Pons (tissue), 1 donor: ENCODE measurements around the gene TAS2R14.

ENCODE experiments used
- DNase-seq: peaks from one replicate; pipeline ENCODE4 v3.0.0-alpha.2; 2016; ENCODE audit warnings: low spot score

TAS2R14 gene

DNA sequence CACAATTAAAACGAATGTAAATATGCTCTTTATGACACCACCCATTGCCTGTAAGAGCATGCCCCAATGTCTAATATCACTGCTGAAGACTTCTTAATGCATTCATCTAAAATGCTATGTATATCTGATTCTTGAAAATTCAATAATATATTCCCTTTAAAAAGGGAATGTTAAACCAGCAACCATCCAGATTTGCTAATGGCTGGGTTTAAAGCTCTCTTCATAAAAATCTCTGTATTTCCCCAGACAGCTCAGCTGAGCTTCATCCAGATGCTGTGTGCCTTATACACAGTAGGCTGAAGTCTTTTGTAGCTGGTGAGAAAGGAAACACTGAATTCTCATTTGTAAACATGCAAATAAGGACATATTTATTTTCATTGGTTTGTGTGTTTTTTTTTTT lies at the start of gene TAS2R14:
TAS2R14 (minus strand) TSS at position 101 of the 400 bp plus-strand sequence; CDS start at position 45, 56 bp downstream.
- DNase-seq: no peak

GRCh38 chr12:10986812-10987211 lies 47.7 kb upstream of the TAS2R14 start, which contains the start of gene TAS2R50:
TAS2R50 (minus strand) TSS chr12:10986912; CDS start chr12:10986860, 52 bp downstream.
- DNase-seq: no peak

DNA sequence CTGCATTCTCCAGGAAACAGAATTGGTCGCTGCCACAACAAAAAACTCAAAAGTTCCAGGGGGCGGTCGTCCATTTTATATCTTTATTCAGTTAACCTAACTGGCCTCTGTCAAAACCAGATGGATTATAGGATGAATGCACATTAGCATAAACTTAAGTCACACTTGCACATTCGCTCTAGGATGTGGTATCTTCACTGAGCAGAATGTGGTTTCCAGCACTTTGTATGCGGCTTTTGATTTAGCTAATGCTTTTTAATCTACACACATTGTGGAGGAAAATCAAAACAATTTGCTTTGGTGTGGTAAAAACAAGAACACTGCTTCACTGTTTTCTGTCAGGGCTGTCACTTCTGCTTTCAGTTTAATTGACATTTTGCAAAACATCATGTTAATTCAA lies 43.2 kb upstream of the TAS2R14 start:
- DNase-seq: no peak

- DNase-seq: no peak
Observed at GRCh38 chr12:10974965-10975364, 35.9 kb upstream of the TAS2R14 start.

GRCh38 chr12:10968765-10969456 lies 29.8 kb upstream of the TAS2R14 start:
- DNase-seq: no peak

GRCh38 chr12:10967409-10967808 lies 28.3 kb upstream of the TAS2R14 start:
- no peak for DNase-seq

- no peak for DNase-seq
Observed at GRCh38 chr12:10966314-10966713, 27.3 kb upstream of the TAS2R14 start.

DNA sequence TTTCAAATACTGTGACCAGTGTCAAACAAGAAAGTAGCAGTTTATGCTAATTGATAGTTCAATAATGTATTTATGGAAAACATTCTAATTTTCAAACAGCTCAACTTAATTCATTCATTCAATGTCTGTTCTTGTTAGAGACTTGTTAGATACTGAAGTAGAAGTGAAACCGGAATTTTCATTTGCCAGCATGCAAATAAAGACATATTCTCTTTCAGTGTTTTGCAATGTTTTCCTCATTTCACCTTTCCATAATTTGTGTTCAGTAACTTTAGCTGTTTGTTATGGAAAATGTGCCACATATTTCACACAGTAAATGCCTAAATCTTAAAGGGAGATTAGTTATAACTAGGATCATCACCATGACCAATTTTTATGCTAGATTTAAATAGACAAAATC lies 26.4 kb upstream of the TAS2R14 start:
- no peak for DNase-seq

DNA sequence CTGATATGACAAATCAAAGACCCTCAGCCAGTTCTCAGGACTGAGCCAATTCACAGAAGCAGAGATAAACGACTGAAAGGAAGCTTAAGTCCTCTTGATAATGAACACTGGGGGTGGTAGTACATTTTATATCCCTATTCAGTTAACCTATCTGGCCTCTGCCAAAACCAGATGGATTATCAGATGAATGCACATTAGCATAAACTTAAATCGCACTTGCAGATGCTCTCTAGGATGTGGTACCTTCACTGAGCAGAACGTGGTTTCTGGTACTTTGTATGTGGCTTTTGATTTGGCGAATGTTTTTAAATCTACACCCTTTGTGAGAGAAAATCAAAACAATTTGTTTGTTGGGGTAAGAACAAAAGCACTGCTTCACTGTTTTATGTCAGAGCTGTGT lies 21.1 kb upstream of the TAS2R14 start:
- DNase-seq: no peak

GRCh38 chr12:10959804-10960203 lies 20.7 kb upstream of the TAS2R14 start:
- DNase-seq: peak; percentile 79

- DNase-seq: no peak
Observed at GRCh38 chr12:10957741-10958140, 18.7 kb upstream of the TAS2R14 start.

- DNase-seq: no peak
Observed at GRCh38 chr12:10956085-10956484, 17.0 kb upstream of the TAS2R14 start.

- peak; percentile 25 for DNase-seq
Observed at GRCh38 chr12:10952645-10953044, 13.6 kb upstream of the TAS2R14 start.

DNA sequence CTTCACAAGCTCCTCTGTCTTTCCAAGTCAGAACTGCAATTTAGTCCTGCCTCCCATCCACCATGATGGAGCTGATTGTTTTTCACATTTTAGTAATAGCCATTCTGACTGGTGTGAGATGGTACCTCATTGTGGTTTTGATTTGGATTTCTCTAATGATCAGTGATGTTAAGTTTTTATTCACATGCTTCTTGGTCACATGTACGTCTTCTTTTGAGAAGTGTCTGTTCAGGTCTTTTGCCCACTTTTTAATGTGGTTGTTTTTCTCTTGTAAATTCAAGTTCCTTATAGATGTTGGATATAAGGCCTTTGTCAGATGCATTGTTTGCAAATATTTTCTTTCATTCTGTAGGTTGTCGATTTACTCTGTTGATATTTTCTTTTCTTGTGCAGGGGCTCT lies 4.1 kb upstream of the TAS2R14 start:
- no peak for DNase-seq

- DNase-seq: no peak
Observed at GRCh38 chr12:10941916-10942607, 3.0 kb upstream of the TAS2R14 start.

DNA sequence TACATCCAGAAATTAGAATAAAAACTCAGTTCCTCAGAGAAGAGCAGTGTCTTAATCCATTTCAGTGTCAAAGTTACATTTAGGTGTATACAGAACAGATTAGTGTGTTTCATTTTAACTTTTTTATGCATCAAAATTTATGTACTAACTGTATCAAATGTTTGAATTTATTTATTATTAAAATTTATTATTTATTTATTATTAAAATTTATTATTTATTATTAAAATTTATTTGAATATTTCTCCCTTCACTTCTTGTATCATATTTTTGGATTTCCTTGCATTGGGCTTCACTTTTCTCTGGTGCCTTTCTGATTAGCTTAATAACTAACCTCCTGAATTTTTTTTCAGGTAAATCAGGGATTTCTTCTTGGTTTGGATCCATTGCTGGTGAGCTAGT lies 2.3 kb upstream of the TAS2R14 start:
- no peak for DNase-seq

DNA sequence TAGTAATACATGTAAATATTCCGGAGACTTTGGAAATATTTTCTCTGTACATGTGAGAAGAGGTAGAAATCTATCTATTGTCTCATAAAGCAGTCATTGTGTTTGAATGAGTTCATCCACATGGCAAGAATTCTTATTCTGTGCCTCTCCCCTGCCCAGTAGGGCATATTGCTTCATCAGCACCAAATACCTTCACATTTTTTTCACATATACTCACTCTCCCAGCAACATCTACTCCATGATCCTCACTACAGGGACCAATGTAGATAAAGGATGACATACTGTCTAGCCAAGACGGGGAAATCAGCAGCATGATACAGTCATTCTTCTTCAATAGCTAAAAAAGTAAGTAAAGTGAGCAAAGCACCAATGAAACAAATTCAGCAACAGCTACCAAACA lies 1.3 kb upstream of the TAS2R14 start:
- no peak for DNase-seq

GRCh38 chr12:10936506-10936905 lies 2.6 kb downstream of the TAS2R14 start:
- no peak for DNase-seq

- no peak for DNase-seq
Observed at GRCh38 chr12:10928746-10929286, 10.2 kb downstream of the TAS2R14 start, which contains the start of gene PRH2. PRH2 (plus strand) TSS chr12:10929236; CDS start chr12:10929274, 38 bp downstream.

DNA sequence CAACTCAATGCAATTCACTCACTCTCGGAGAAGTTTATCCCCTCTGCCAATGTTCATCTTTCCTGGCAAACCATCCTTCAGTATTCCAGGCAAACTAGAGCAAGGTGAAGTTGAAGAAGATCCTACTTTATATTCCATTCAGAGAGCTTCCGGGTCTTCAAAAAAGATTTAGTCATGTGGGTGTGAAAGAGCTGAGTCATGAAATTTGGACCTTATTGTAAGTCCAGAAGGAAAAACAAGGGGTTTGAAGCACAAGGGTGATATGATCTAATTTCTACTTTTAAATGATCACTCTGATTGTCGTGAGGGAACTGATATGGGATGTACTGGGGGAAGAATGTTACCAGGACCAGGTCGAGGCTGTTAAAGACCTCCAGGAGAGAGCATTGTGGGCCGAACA lies 12.8 kb downstream of the TAS2R14 start:
- DNase-seq: no peak

GRCh38 chr12:10919809-10920208 lies 19.3 kb downstream of the TAS2R14 start:
- no peak for DNase-seq

DNA sequence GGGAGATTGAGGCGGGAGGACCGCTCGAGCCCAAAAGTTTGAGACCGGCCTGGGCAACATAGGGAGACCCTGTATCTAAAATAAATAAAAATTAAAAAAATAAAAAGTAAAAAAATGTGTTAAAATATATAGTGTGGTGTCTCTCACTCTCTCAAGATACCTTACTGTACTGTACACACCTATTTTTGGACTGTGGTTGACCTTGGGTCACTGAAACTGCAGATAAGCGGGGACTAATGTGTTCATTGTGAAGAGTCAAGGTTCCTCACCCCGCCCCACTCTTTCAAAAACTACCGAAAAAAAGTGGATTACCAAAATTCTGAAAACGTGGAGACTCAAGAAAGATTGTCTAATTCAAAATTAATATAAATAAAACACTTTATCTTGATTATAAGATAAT lies 28.7 kb downstream of the TAS2R14 start:
- no peak for DNase-seq

DNA sequence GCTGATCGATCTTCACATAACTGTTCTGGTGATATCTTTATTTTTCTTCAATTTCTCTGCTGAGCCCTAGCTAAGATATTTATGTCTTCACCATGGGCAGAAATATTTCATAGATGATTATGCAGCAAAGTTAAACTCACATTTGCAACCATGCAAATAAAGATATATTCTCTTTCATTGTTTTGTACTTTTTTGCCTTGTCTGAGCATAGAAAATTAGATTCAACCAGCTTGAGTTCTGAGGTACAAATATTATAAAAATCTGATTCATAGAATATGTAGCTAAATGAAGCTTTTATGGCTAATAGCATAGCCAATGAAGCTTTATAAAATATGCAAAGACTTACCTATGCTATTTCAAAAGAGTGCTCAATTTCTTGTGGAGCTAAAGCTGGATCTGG lies 29.6 kb downstream of the TAS2R14 start, which contains the start of gene TAS2R13:
TAS2R13 (minus strand) TSS at position 101 of the 400 bp plus-strand sequence. CDS start 264 bp downstream, outside the sequence.
- no peak for DNase-seq
